ENCODE data around the gene FAM200C. TPM values are rescaled to one million over a fixed set of nuclear protein-coding genes. Genes with fewer than 3 reads are reported as not detected.

FAM200C gene
- polyA plus RNA-seq, 10 donors, result 8.0 to 17.7 (median 10.9) TPM

Other genes starting within 250 kb of the FAM200C start
- gene FABP6, start 170.5 kb downstream of the FAM200C start, polyA plus RNA-seq (ENCODE audit: insufficient read length in 10 of 10), result under 1 TPM in 4 of 10 donors, not detected in 6; 0.23 to 0.37 (median 0.27) TPM
- 1 to 10 TPM; 3.9 to 7.4 (median 5.4) TPM for gene CCNJL, start 87.5 kb downstream of the FAM200C start, polyA plus RNA-seq (ENCODE audit: insufficient read length in 10 of 10)
- 10 to 100 TPM; 17.6 to 44.1 (median 21.9) TPM for gene C1QTNF2, start 29.4 kb downstream of the FAM200C start, polyA plus RNA-seq (ENCODE audit: insufficient read length in 10 of 10)
- 10 to 100 TPM; 34.6 to 45.0 (median 40.0) TPM for gene SLU7, start 19.0 kb upstream of the FAM200C start, polyA plus RNA-seq (ENCODE audit: insufficient read length in 10 of 10)
- 10 to 100 TPM; 19.6 to 52.6 (median 34.0) TPM for gene PTTG1, start 21.8 kb upstream of the FAM200C start, polyA plus RNA-seq (ENCODE audit: insufficient read length in 10 of 10)